ENCODE data around the gene PTGDR. TPM values are rescaled to one million over a fixed set of nuclear protein-coding genes. Genes with fewer than 3 reads are reported as not detected.

PTGDR gene
- total RNA-seq, 1 experiment from 2014 or later, result not detected

DNA sequence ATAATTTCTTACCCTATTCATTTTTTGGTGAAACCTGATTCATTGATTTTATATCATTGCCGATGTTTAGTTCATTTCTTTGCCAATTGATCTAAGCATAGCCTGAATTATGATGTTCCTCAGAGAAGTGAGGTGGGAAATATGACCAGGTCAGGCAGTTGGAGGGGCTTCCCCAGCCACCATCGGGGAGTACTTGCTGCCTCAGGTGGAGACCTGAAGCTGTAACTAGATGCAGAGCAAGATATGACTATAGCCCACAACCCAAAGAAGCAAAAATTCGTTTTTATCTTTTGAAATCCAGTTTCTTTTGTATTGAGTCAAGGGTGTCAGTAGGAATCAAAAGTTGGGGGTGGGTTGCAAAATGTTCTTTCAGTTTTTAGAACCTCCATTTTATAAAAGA is 7.9 kb downstream of the PTGDR start:
- H3K27me3 ChIP-seq (ENCODE audit: insufficient read depth, low read depth), result no peaks in the 10 kb centered on the region
- no peaks in the 10 kb centered on the region for H3K9me2 ChIP-seq (ENCODE audit: insufficient read depth)
- H3K79me2 ChIP-seq (ENCODE audit: low read depth), result no peaks in the 10 kb centered on the region
- no peaks in the 10 kb centered on the region; the same call in 1 of the 2 replicates for H3F3A ChIP-seq (ENCODE audit: insufficient read depth, low read depth)
- no TSS peak for BruUV-seq (replicated peaks)
- H2AFZ ChIP-seq, result no peak overlapping the region
- ChIA-PET CTCF (no interaction called here), POLR2A (ENCODE audit: unreplicated experiment) (interaction anchor here (0.6 kb wide), 1 partner anchor 145 kb away, joined by 3 read pairs; no protein-coding TSS in a partner anchor)
- no peak overlapping the region for H3K27ac ChIP-seq
- H3K4me2 ChIP-seq, result no peak overlapping the region
- intact Hi-C loops (cut with micrococcal nuclease; ENCODE audit: unreplicated experiment), result no loop called here
- TF ChIP-seq, protein P1, sequence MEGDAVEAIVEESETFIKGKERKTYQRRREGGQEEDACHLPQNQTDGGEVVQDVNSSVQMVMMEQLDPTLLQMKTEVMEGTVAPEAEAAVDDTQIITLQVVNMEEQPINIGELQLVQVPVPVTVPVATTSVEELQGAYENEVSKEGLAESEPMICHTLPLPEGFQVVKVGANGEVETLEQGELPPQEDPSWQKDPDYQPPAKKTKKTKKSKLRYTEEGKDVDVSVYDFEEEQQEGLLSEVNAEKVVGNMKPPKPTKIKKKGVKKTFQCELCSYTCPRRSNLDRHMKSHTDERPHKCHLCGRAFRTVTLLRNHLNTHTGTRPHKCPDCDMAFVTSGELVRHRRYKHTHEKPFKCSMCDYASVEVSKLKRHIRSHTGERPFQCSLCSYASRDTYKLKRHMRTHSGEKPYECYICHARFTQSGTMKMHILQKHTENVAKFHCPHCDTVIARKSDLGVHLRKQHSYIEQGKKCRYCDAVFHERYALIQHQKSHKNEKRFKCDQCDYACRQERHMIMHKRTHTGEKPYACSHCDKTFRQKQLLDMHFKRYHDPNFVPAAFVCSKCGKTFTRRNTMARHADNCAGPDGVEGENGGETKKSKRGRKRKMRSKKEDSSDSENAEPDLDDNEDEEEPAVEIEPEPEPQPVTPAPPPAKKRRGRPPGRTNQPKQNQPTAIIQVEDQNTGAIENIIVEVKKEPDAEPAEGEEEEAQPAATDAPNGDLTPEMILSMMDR (conservative IDR thresholded peaks at IDR 0.05), result no peak
- TF ChIP-seq EZH2 (IDR thresholded peaks at IDR 0.05; ENCODE audit: low read depth), result no peak
- H3K4me3 ChIP-seq, result no peak overlapping the region
- H4K20me1 ChIP-seq (ENCODE audit: insufficient read depth), result no peaks in the 10 kb centered on the region
- no peaks in the 10 kb centered on the region for H3K36me3 ChIP-seq (ENCODE audit: low read depth)
- DNase-seq, result no peak
- H3K9me3 ChIP-seq (ENCODE audit: insufficient read depth, low read depth), result no peaks in the 10 kb centered on the region
- peaks cover 12% of the 10 kb centered on the region for H3K4me1 ChIP-seq (replicated peaks; ENCODE audit: insufficient read depth)

DNA sequence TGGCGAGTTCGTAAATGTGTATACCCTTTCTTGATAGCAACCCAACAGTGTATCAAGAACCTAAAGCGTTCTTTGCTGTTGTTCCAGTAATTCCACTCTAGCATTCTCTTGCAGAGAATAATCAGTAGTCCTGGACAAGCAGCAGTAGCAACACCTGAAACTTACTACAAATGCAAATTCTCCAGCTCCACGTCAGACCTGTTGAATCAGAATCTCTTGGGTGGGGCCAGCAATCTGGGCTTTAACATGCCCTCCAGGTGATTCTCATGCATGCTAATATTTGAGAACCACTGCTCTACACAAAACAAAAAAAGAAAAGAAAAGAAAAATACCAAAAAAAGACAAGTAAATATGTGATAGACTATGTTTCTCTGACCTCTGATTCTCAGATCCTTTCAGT is 10.1 kb downstream of the PTGDR start:
- Histone ChIP-seq H2AFZ (0 out of 2 replicates have a peak overlapping the region, but pooled peaks have one; percentile 43), H3K27me3 (ENCODE audit: insufficient read depth, low read depth) (no peaks in the 10 kb centered on the region), H3F3A (ENCODE audit: insufficient read depth, low read depth) (no peaks in the 10 kb centered on the region; the same call in 1 of the 2 replicates), H3K4me2 (no peak overlapping the region), H3K79me2 (ENCODE audit: low read depth) (no peaks in the 10 kb centered on the region), H3K27ac (no peak overlapping the region), H3K4me1 (replicated peaks; ENCODE audit: insufficient read depth) (peaks cover 12% of the 10 kb centered on the region), H3K9me3 (ENCODE audit: insufficient read depth, low read depth) (no peaks in the 10 kb centered on the region; the same call in 1 of the 2 replicates), H3K9me2 (ENCODE audit: insufficient read depth) (no peaks in the 10 kb centered on the region), H4K20me1 (ENCODE audit: insufficient read depth) (no peaks in the 10 kb centered on the region), H3K36me3 (ENCODE audit: low read depth) (no peaks in the 10 kb centered on the region), H3K4me3 (no peak overlapping the region)
- TF ChIP-seq, protein P1 (conservative IDR thresholded peaks at IDR 0.05), result no peak
- no peak for TF ChIP-seq EZH2 (IDR thresholded peaks at IDR 0.05; ENCODE audit: low read depth)
- no TSS peak for BruUV-seq (replicated peaks)
- ChIA-PET CTCF (no interaction called here), POLR2A (ENCODE audit: unreplicated experiment) (no interaction called here)
- no peak for DNase-seq
- intact Hi-C loops (cut with micrococcal nuclease; ENCODE audit: unreplicated experiment), result no loop called here

GRCh38 chr14:52279408-52279807 is 11.9 kb downstream of the PTGDR start:
- Histone ChIP-seq H3K9me3 (ENCODE audit: insufficient read depth, low read depth) (no peaks in the 10 kb centered on the region; the same call in 1 of the 2 replicates), H3K9me2 (ENCODE audit: insufficient read depth) (no peaks in the 10 kb centered on the region), H3F3A (ENCODE audit: insufficient read depth, low read depth) (no peaks in the 10 kb centered on the region; the same call in 1 of the 2 replicates), H3K79me2 (ENCODE audit: low read depth) (no peaks in the 10 kb centered on the region), H3K27ac (no peak overlapping the region), H4K20me1 (ENCODE audit: insufficient read depth) (no peaks in the 10 kb centered on the region), H3K36me3 (ENCODE audit: low read depth) (no peaks in the 10 kb centered on the region), H3K4me2 (0 out of 2 replicates have a peak overlapping the region, but pooled peaks have one; percentile 7), H3K4me1 (replicated peaks; ENCODE audit: insufficient read depth) (peaks cover 12% of the 10 kb centered on the region), H3K4me3 (no peak overlapping the region), H3K27me3 (ENCODE audit: insufficient read depth, low read depth) (no peaks in the 10 kb centered on the region), H2AFZ (no peak overlapping the region)
- DNase-seq, result peak; percentile 18 to 48
- intact Hi-C loops (cut with micrococcal nuclease; ENCODE audit: unreplicated experiment), result no loop called here
- ChIA-PET CTCF (no interaction called here), POLR2A (ENCODE audit: unreplicated experiment) (no interaction called here)
- TF ChIP-seq, protein P1 (conservative IDR thresholded peaks at IDR 0.05), result no peak
- TF ChIP-seq EZH2 (IDR thresholded peaks at IDR 0.05; ENCODE audit: low read depth), result no peak
- no TSS peak for BruUV-seq (replicated peaks)

Data from PC-9 (cell line).